HEK293T (cell line): ENCODE measurements around the gene CYP26C1.
"Not testable (repeated sequence)": the region's sequence is repeated elsewhere in the genome, so short reads cannot be mapped to it uniquely, and the experiment has no call there.

ENCODE experiments used
- CTCF ChIA-PET: fragments of 350-600 bp; formaldehyde crosslinking; extraction: SDS; loops from one replicate; lab custom pipeline; 2021; ENCODE audit warnings: antibody characterized with exemption, inconsistent platforms; lab: Yijun Ruan, JAX
- POLR2A ChIA-PET: fragments of 350-600 bp; formaldehyde crosslinking; extraction: SDS; loops from one replicate; lab custom pipeline; 2020; ENCODE audit warnings: antibody characterized with exemption, inconsistent platforms; lab: Yijun Ruan, JAX
- DNase-seq: peaks from one replicate; pipeline ENCODE4 v3.0.0; 2012; ENCODE audit warnings: mixed read lengths; ENCODE audit errors: extremely low spot score
- ARNT ChIP-seq: fragments of 450-650 bp; IDR thresholded peaks from 2 replicates; pipeline ENCODE4 v1.6.1; 2017; ENCODE audit warnings: mild to moderate bottlenecking
- BHLHE40 ChIP-seq: fragments of 450-650 bp; IDR thresholded peaks from 2 replicates; pipeline ENCODE4 v1.6.1; 2016; ENCODE audit warnings: mild to moderate bottlenecking, moderate library complexity, borderline replicate concordance
- CTBP1 ChIP-seq: fragments of 450-650 bp; IDR thresholded peaks from 2 replicates; pipeline ENCODE4 v1.6.1; 2016; ENCODE audit warnings: borderline replicate concordance
- ELF4 ChIP-seq: fragments of 450-650 bp; IDR thresholded peaks from 2 replicates; pipeline ENCODE4 v1.6.1; 2017; ENCODE audit warnings: antibody characterized with exemption
- FOXA1 ChIP-seq: fragments of 450-650 bp; IDR thresholded peaks from 2 replicates; pipeline ENCODE4 v1.6.1; 2016; ENCODE audit warnings: mild to moderate bottlenecking
- FOXK2 ChIP-seq: fragments of 450-650 bp; IDR thresholded peaks from 2 replicates; pipeline ENCODE4 v1.6.1; 2016; ENCODE audit warnings: mild to moderate bottlenecking
- FOXM1 ChIP-seq: fragments of 450-650 bp; IDR thresholded peaks from 2 replicates; pipeline ENCODE4 v1.6.1; 2017; ENCODE audit warnings: mild to moderate bottlenecking, borderline replicate concordance
- HDGF ChIP-seq: fragments of 450-650 bp; IDR thresholded peaks from 2 replicates; pipeline ENCODE4 v1.6.1; 2017; ENCODE audit warnings: antibody characterized with exemption, borderline replicate concordance
- L3MBTL2 ChIP-seq: fragments of 450-650 bp; conservative IDR thresholded peaks from 2 replicates; pipeline ENCODE4 v1.6.1; 2016; ENCODE audit warnings: mild to moderate bottlenecking
- LEF1 ChIP-seq: fragments of 450-650 bp; IDR thresholded peaks from 2 replicates; pipeline ENCODE4 v1.6.1; 2017; ENCODE audit warnings: mild to moderate bottlenecking, borderline replicate concordance
- NFRKB ChIP-seq: fragments of 450-650 bp; IDR thresholded peaks from 2 replicates; pipeline ENCODE4 v1.6.1; 2016; ENCODE audit warnings: mild to moderate bottlenecking, moderate library complexity
- SP1 ChIP-seq: fragments of 450-650 bp; IDR thresholded peaks from 2 replicates; pipeline ENCODE4 v1.6.1; 2017
- SUZ12 ChIP-seq: fragments of 450-650 bp; IDR thresholded peaks from 2 replicates; pipeline ENCODE4 v1.6.1; 2016; ENCODE audit warnings: mild to moderate bottlenecking
- TARDBP ChIP-seq: fragments of 450-650 bp; IDR thresholded peaks from 2 replicates; pipeline ENCODE4 v1.6.1; 2016
- ZNF384 ChIP-seq: fragments of 450-650 bp; IDR thresholded peaks from 2 replicates; pipeline ENCODE4 v1.6.1; 2016
- TF ChIP-seq, protein P1 (sequence below): fragments of 450-650 bp; IDR thresholded peaks from 2 replicates; pipeline ENCODE4 v1.6.1; 2016

CYP26C1 gene

DNA sequence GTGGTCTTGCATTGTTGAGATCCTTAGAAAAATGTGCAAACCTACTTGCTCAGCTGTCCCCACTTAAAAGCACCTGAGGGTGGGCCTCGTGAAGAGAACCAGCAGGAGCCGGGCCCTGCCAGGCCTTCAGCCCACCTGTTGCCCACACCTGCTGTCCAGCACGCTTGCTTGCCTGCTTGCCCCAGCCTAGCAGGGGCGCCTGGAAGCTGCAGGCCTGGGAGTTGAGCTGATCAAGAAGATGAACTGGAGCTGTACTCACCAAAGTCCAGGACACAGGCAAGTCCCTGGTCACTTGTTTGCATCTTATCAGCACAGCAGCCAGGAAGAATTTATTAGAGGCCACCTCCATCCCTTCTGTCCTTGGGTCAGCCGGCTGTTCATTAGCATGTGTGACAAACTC is 36.3 kb downstream of the CYP26C1 start:
- ChIA-PET POLR2A (no interaction called here), CTCF (no interaction called here)

DNA sequence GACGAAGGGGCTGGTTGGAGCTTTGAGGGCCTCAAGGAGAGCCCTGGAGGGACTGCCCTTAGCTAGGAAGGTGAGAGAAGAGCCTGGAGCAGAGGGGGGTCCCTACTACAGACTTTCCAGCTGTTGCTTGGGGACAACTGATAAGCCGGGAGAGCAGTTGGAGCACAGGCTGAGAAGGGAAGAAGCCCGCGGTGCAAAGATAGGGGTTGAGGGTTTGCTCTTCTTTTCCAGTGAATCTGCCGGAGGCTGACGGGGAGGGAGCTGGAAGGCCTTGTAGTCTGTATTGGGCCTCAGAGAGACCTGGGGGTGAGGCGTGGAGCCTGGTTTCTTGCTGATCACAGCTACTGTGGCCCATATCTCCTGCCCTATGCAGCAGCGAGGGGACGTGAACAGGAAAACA is 36.8 kb downstream of the CYP26C1 start:
- ChIA-PET POLR2A (no interaction called here), CTCF (no interaction called here)
- TF ChIP-seq BHLHE40 (no peak), FOXM1 (no peak), L3MBTL2 (no peak), FOXK2 (no peak), FOXA1 (no peak), SP1 (no peak), SUZ12 (no peak), ZNF384 (no peak)
- TF ChIP-seq, protein P1, sequence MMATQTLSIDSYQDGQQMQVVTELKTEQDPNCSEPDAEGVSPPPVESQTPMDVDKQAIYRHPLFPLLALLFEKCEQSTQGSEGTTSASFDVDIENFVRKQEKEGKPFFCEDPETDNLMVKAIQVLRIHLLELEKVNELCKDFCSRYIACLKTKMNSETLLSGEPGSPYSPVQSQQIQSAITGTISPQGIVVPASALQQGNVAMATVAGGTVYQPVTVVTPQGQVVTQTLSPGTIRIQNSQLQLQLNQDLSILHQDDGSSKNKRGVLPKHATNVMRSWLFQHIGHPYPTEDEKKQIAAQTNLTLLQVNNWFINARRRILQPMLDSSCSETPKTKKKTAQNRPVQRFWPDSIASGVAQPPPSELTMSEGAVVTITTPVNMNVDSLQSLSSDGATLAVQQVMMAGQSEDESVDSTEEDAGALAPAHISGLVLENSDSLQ: no peak
- no peak for DNase-seq

More for the DNA sequence above, 36.3 kb downstream of the CYP26C1 start:
- TF ChIP-seq SUZ12 (no peak), L3MBTL2 (no peak)
- DNase-seq: no peak

DNA sequence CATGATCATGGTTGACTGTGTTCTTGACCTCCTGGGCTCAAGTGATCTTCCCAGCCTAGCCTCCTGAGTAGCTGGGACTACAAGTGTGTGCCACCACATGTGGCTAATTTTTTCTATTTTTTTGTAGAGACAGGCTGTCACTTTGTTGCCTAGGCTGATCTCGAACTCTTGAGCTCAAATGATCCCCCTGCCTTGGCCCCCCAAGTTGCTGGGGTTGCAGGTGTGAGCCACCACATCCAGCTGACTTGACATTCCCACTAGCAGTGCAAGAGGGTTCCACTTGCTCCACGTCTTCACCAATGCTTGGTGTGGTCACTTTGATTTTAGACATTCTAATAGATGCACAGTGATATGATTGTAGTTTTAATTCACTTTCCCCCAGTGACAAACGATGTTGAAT is 38.2 kb downstream of the CYP26C1 start:
- ChIA-PET POLR2A (no interaction called here), CTCF (interaction anchor here (1.0 kb wide), 1 partner anchor 17 kb away, joined by 3 read pairs; no protein-coding TSS in a partner anchor)
- DNase-seq: no peak
- TF ChIP-seq LEF1: no peak
- TF ChIP-seq SUZ12: no peak
- no peak for TF ChIP-seq L3MBTL2
- no peak for TF ChIP-seq HDGF
- no peak for TF ChIP-seq TARDBP
- TF ChIP-seq BHLHE40: no peak
- no peak for TF ChIP-seq FOXK2
- TF ChIP-seq FOXM1: no peak
- no peak for TF ChIP-seq NFRKB
- TF ChIP-seq, protein P1: no peak
- no peak for TF ChIP-seq CTBP1
- TF ChIP-seq ARNT: no peak
- TF ChIP-seq SP1: no peak
- no peak for TF ChIP-seq ELF4
- TF ChIP-seq ZNF384: no peak

DNA sequence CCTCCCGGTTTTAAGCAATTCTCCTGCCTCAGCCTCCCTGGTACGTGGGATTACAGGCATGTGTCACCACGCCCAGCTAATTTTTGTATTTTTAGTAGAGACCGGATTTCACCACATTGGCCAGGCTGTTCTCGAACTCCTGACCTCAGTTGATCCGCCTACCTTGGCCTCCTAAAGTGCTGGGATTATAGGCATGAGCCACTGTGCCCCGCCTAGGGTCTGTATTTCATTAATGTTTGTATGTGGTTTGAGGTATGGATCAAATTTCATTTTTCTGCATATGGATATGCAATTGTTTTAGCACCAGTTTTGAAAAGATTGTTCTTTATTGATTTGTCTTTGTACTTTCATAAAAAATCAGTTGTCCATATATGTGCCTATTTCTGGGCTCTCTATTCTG is 39.1 kb downstream of the CYP26C1 start:
- no peak for DNase-seq
- POLR2A ChIA-PET: no interaction called here
- CTCF ChIA-PET: no interaction called here
- TF ChIP-seq FOXA1 (no peak), SP1 (no peak), CTBP1 (no peak), LEF1 (no peak), L3MBTL2 (no peak), NFRKB (no peak), ZNF384 (no peak), SUZ12 (no peak), FOXK2 (no peak), ARNT (no peak), FOXM1 (no peak), ELF4 (no peak), HDGF (no peak), BHLHE40 (no peak), TARDBP (no peak)
- TF ChIP-seq, protein P1: no peak

DNA sequence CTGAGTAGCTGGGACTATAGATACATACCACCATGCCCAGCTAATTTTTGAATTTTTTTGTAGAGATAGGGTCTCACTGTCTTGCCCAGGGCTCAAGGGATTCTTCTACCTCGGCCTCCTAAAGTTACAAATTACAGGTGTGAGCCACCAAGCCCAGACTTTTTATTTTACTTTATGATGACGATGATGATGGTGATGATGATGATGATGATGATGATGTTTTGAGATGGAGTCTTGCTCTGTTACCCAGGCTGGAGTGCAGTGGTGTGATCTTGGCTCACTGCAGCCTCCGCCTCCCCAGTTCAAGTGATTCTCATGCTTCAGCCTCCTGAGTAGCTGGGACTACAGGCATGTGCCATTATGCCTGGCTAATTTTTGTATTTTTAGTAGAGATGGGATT is 40.5 kb downstream of the CYP26C1 start:
- CTCF ChIA-PET: interaction anchor here (0.6 kb wide), 1 partner anchor 8 kb away, joined by 3 read pairs; no protein-coding TSS in a partner anchor
- POLR2A ChIA-PET: not testable (repeated sequence)

DNA sequence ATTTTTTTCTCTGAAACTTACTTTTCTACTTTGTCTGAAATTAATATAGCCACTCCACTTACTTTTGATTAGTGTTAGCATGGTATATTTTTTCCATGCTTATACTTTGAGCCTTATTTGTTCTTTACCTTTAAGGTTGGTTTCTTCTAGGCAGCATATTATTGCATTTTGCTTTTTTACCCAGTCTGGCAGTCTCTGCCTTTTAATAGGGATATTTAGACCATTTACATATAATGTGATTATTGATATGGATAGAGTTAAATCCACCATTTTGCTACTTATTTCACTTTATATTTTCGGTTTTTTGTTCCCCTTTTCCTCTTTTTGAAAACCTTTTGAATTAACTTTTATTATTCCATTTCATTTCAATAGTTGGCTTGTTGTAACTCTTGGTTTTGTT is 43.4 kb downstream of the CYP26C1 start:
- CTCF ChIA-PET: no interaction called here
- TF ChIP-seq HDGF: no peak
- no peak for TF ChIP-seq FOXM1
- TF ChIP-seq ELF4: no peak
- TF ChIP-seq L3MBTL2: no peak
- TF ChIP-seq BHLHE40: no peak
- TF ChIP-seq FOXA1: no peak
- no peak for TF ChIP-seq NFRKB
- TF ChIP-seq TARDBP: no peak
- TF ChIP-seq, protein P1: no peak
- no peak for TF ChIP-seq SP1
- no peak for TF ChIP-seq ZNF384
- TF ChIP-seq SUZ12: no peak
- TF ChIP-seq LEF1: no peak
- TF ChIP-seq ARNT: no peak
- no peak for TF ChIP-seq CTBP1
- TF ChIP-seq FOXK2: no peak
- POLR2A ChIA-PET: no interaction called here

More for the DNA sequence above, 40.5 kb downstream of the CYP26C1 start:
- not testable (repeated sequence) for DNase-seq

More for the DNA sequence above, 43.4 kb downstream of the CYP26C1 start:
- no peak for DNase-seq
